GM19238 (cell line): ENCODE results near the gene SNUPN.
A peak's percentile ranks its signal among the peaks of the same experiment; 100 is the strongest.

Experiments
- DNase-seq: peaks from one replicate; pipeline ENCODE4 v3.0.0; 2011; ENCODE audit warnings: low spot score; ENCODE audit not compliant: insufficient read length

SNUPN gene

GRCh38 chr15:75625542-75626347, at the start of gene SNUPN:
Gene SNUPN (minus strand): TSS chr15:75625725. CDS start chr15:75621051, 4,674 bp downstream.
- DNase-seq: peak; percentile 98

GRCh38 chr15:75674366-75674765, 48.8 kb upstream of the SNUPN start:
- DNase-seq: no peak

- DNase-seq: no peak
Observed at GRCh38 chr15:75673426-75674235, 48.1 kb upstream of the SNUPN start.

GRCh38 chr15:75672646-75673425, 47.3 kb upstream of the SNUPN start:
- no peak for DNase-seq

GRCh38 chr15:75671730-75672602, 46.4 kb upstream of the SNUPN start:
- no peak for DNase-seq

- no peak for DNase-seq
Observed at GRCh38 chr15:75669879-75670212, 44.3 kb upstream of the SNUPN start.

GRCh38 chr15:75669191-75669878, 43.8 kb upstream of the SNUPN start:
- DNase-seq: no peak

GRCh38 chr15:75666823-75667501, 41.4 kb upstream of the SNUPN start:
- no peak for DNase-seq

GRCh38 chr15:75663931-75664421, 38.5 kb upstream of the SNUPN start:
- no peak for DNase-seq

GRCh38 chr15:75662823-75663519, 37.4 kb upstream of the SNUPN start:
- no peak for DNase-seq

GRCh38 chr15:75661756-75662140, 36.2 kb upstream of the SNUPN start:
- no peak for DNase-seq

- DNase-seq: no peak
Observed at GRCh38 chr15:75661100-75661755, 35.7 kb upstream of the SNUPN start.

- no peak for DNase-seq
Observed at GRCh38 chr15:75659928-75660645, 34.6 kb upstream of the SNUPN start.

- no peak for DNase-seq
Observed at GRCh38 chr15:75659141-75659771, 33.7 kb upstream of the SNUPN start.

GRCh38 chr15:75656813-75657212, 31.3 kb upstream of the SNUPN start:
- no peak for DNase-seq

- DNase-seq: no peak
Observed at GRCh38 chr15:75656331-75656730, 30.8 kb upstream of the SNUPN start.

GRCh38 chr15:75655931-75656330, 30.4 kb upstream of the SNUPN start:
- DNase-seq: no peak
